ENCODE measurements around the gene IDH2. TPM values are rescaled to one million over a fixed set of nuclear protein-coding genes. Genes with fewer than 3 reads are reported as not detected.

The IDH2 gene
- total and polyA plus RNA-seq, 4 donors: 149 to 339 (median 298) TPM

- Histone ChIP-seq H3K27ac (ENCODE audit: low read depth in 1 of 2, low read length in 2 of 2) (peak overlapping the region; percentile 83 to 88), H3K9me3 (ENCODE audit: control insufficient read depth in 4 of 4, low read length in 3 of 4) (no peaks in the 10 kb centered on the region), H3K36me3 (ENCODE audit: control insufficient read depth in 4 of 4, insufficient read depth in 3 of 4, low read depth in 1 of 4, low read length in 3 of 4) (no peaks in the 10 kb centered on the region), H3K4me1 (ENCODE audit: control insufficient read depth in 4 of 4, insufficient read depth in 4 of 4, low read length in 3 of 4) (peaks cover 21 to 55% (median 33%) of the 10 kb centered on the region in 4 donors), H3K4me3 (ENCODE audit: low read depth in 1 of 3, low read length in 3 of 3) (no peak overlapping the region), H3K9ac (ENCODE audit: low read depth in 1 of 2, low read length in 2 of 2) (no peak overlapping the region), H3K27me3 (ENCODE audit: control insufficient read depth in 4 of 4, insufficient read depth in 4 of 4, low read length in 3 of 4) (no peaks in the 10 kb centered on the region)
- no peak for DNase-seq (ENCODE audit: low spot score)
- WGBS: 15% methylated on average over 4 of the region's 4 CpGs
- TF ChIP-seq YY1 (IDR thresholded peaks at IDR 0.05) (peak; percentile 12), FOXA2 (IDR thresholded peaks at IDR 0.05) (no peak)
Observed at GRCh38 chr15:90097475-90097874, 4.8 kb downstream of the IDH2 start.

GRCh38 chr15:90095521-90095959 lies 6.7 kb downstream of the IDH2 start:
- TF ChIP-seq ZBTB33 (IDR thresholded peaks at IDR 0.05) (no peak), FOXA2 (IDR thresholded peaks at IDR 0.05) (no peak), MAX (IDR thresholded peaks at IDR 0.05) (no peak), GABPA (IDR thresholded peaks at IDR 0.05 in 1 of 2, conservative IDR thresholded peaks at IDR 0.05 in 1 of 2) (no peak), CTCF (IDR thresholded peaks at IDR 0.05; ENCODE audit: low read depth, low read length, missing input control) (no peak), ATF3 (IDR thresholded peaks at IDR 0.05) (no peak), EGR1 (IDR thresholded peaks at IDR 0.05; ENCODE audit: low read depth in 2 of 2) (no peak)
- H3K27me3 ChIP-seq (ENCODE audit: control insufficient read depth in 4 of 4, insufficient read depth in 4 of 4, low read length in 3 of 4): no peaks in the 10 kb centered on the region
- H3K36me3 ChIP-seq (ENCODE audit: control insufficient read depth in 4 of 4, insufficient read depth in 3 of 4, low read depth in 1 of 4, low read length in 3 of 4): peaks cover under 1 to 9% (median 5%) of the 10 kb centered on the region in 4 donors
- 42% methylated on average over 3 of the region's 3 CpGs for WGBS
- H3K4me1 ChIP-seq (ENCODE audit: control insufficient read depth in 4 of 4, insufficient read depth in 4 of 4, low read length in 3 of 4): peaks cover 20 to 52% (median 32%) of the 10 kb centered on the region in 4 donors
- no peaks in the 10 kb centered on the region for H3K9me3 ChIP-seq (ENCODE audit: control insufficient read depth in 4 of 4, low read length in 3 of 4)
- H3K27ac ChIP-seq (ENCODE audit: low read depth in 1 of 2, low read length in 2 of 2): peak overlapping the region; percentile 5 to 13
- no peak for DNase-seq (ENCODE audit: low spot score)
- H3K9ac ChIP-seq (ENCODE audit: low read depth in 1 of 2, low read length in 2 of 2): no peak overlapping the region
- no peak overlapping the region for H3K4me3 ChIP-seq (ENCODE audit: low read depth in 1 of 3, low read length in 3 of 3)

- 88% methylated on average over 17 of the region's 17 CpGs for WGBS
- no peaks in the 10 kb centered on the region for H3K27me3 ChIP-seq (ENCODE audit: control insufficient read depth in 4 of 4, insufficient read depth in 4 of 4, low read length in 3 of 4)
- H3K9me3 ChIP-seq (ENCODE audit: control insufficient read depth in 4 of 4, low read length in 3 of 4): no peaks in the 10 kb centered on the region
- H3K4me1 ChIP-seq (ENCODE audit: control insufficient read depth in 4 of 4, insufficient read depth in 4 of 4, low read length in 3 of 4): peaks cover 4 to 18% (median 8%) of the 10 kb centered on the region in 4 donors
- DNase-seq (ENCODE audit: low spot score): no peak
- H3K4me3 ChIP-seq (ENCODE audit: low read depth in 1 of 3, low read length in 3 of 3): no peak overlapping the region
- no peak overlapping the region for H3K9ac ChIP-seq (ENCODE audit: low read depth in 1 of 2, low read length in 2 of 2)
- H3K36me3 ChIP-seq (ENCODE audit: control insufficient read depth in 4 of 4, insufficient read depth in 3 of 4, low read depth in 1 of 4, low read length in 3 of 4): peaks cover 15 to 44% (median 29%) of the 10 kb centered on the region in 4 donors
- no peak overlapping the region for H3K27ac ChIP-seq (ENCODE audit: low read depth in 1 of 2, low read length in 2 of 2)
- no peak for TF ChIP-seq ZBTB33 (IDR thresholded peaks at IDR 0.05)
- no peak for TF ChIP-seq HNF4G (IDR thresholded peaks at IDR 0.05)
- TF ChIP-seq ATF3 (IDR thresholded peaks at IDR 0.05): no peak
- no peak for TF ChIP-seq CTCF (IDR thresholded peaks at IDR 0.05; ENCODE audit: low read depth, low read length, missing input control)
- TF ChIP-seq EGR1 (IDR thresholded peaks at IDR 0.05; ENCODE audit: low read depth in 2 of 2): no peak
- no peak for TF ChIP-seq HNF4A (conservative IDR thresholded peaks at IDR 0.05)
- no peak for TF ChIP-seq SP1 (IDR thresholded peaks at IDR 0.05)
- TF ChIP-seq TAF1 (conservative IDR thresholded peaks at IDR 0.05): no peak
- no peak for TF ChIP-seq RAD21 (IDR thresholded peaks at IDR 0.05)
- TF ChIP-seq FOXA1 (IDR thresholded peaks at IDR 0.05): no peak
- TF ChIP-seq MAX (IDR thresholded peaks at IDR 0.05): no peak
- TF ChIP-seq FOXA2 (IDR thresholded peaks at IDR 0.05): no peak
- no peak for TF ChIP-seq YY1 (IDR thresholded peaks at IDR 0.05)
Observed at GRCh38 chr15:90091156-90091931, 10.9 kb downstream of the IDH2 start.

Data from liver (tissue), 9 donors.